Kidney capillary endothelial cell (primary cell): Measurements from ENCODE around the gene SMLR1.

Experiments
- DNase-seq: peaks from one replicate; pipeline ENCODE4 v3.0.0-alpha.2; 2018; ENCODE audit warnings: low spot score

Gene SMLR1

GRCh38 chr6:130824978-130825694 lies 2.1 kb upstream of the SMLR1 start:
- DNase-seq, result no peak

- DNase-seq, result no peak
These were observed 1.3 kb upstream of the SMLR1 start for GRCh38 chr6:130825772-130826441.

GRCh38 chr6:130826442-130827246 lies 562 bp upstream of the SMLR1 start:
- DNase-seq, result no peak

GRCh38 chr6:130829333-130829910 lies 2.2 kb downstream of the SMLR1 start:
- DNase-seq, result no peak

GRCh38 chr6:130831607-130832006 lies 4.4 kb downstream of the SMLR1 start:
- DNase-seq, result no peak

- DNase-seq, result no peak
These were observed 6.4 kb downstream of the SMLR1 start for GRCh38 chr6:130833569-130833968.

GRCh38 chr6:130834482-130835251 lies 7.5 kb downstream of the SMLR1 start:
- no peak for DNase-seq

- DNase-seq, result no peak
These were observed 8.9 kb downstream of the SMLR1 start for GRCh38 chr6:130836055-130836640.

- no peak for DNase-seq
These were observed 9.9 kb downstream of the SMLR1 start for GRCh38 chr6:130837067-130837466.

- DNase-seq, result no peak
These were observed 11.1 kb downstream of the SMLR1 start for GRCh38 chr6:130838250-130838860.

GRCh38 chr6:130838951-130839350 lies 11.7 kb downstream of the SMLR1 start:
- no peak for DNase-seq

GRCh38 chr6:130839379-130839778 lies 12.2 kb downstream of the SMLR1 start:
- no peak for DNase-seq

- DNase-seq, result no peak
These were observed 12.8 kb downstream of the SMLR1 start for GRCh38 chr6:130840050-130840449.

- DNase-seq, result no peak
These were observed 14.0 kb downstream of the SMLR1 start for GRCh38 chr6:130841128-130841728.

- DNase-seq, result peak; percentile 44
These were observed 16.5 kb downstream of the SMLR1 start for GRCh38 chr6:130843575-130844320.

- DNase-seq, result no peak
These were observed 19.3 kb downstream of the SMLR1 start for GRCh38 chr6:130846501-130846900.

- no peak for DNase-seq
These were observed 20.1 kb downstream of the SMLR1 start for GRCh38 chr6:130847001-130847910.

GRCh38 chr6:130848945-130849344 lies 21.7 kb downstream of the SMLR1 start:
- peak; percentile 15 for DNase-seq

- DNase-seq, result no peak
These were observed 22.4 kb downstream of the SMLR1 start for GRCh38 chr6:130849594-130849993.
